ENCODE data around the gene U2AF1L4.
"Not testable (repeated sequence)": the region's sequence is repeated elsewhere in the genome, so short reads cannot be mapped to it uniquely, and the experiment has no call there.

Gene U2AF1L4

GRCh38 chr19:35727053-35727955 is 17.9 kb downstream of the U2AF1L4 start:
- DNase-seq, result no peak
- TF ChIP-seq GATA1 (IDR thresholded peaks at IDR 0.05; ENCODE audit: low read depth, low read length), result no peak
- TF ChIP-seq POLR2A (IDR thresholded peaks at IDR 0.05; ENCODE audit: low read length), result no peak

- DNase-seq, result no peak
- TF ChIP-seq POLR2A (IDR thresholded peaks at IDR 0.05; ENCODE audit: low read length) (no peak), GATA1 (IDR thresholded peaks at IDR 0.05; ENCODE audit: low read depth, low read length) (no peak)
These were observed 19.9 kb downstream of the U2AF1L4 start for GRCh38 chr19:35725216-35725861.

GRCh38 chr19:35724560-35724959 is 20.7 kb downstream of the U2AF1L4 start:
- DNase-seq, result no peak
- TF ChIP-seq POLR2A (IDR thresholded peaks at IDR 0.05; ENCODE audit: low read length) (no peak), GATA1 (IDR thresholded peaks at IDR 0.05; ENCODE audit: low read depth, low read length) (no peak)

GRCh38 chr19:35724132-35724531 is 21.1 kb downstream of the U2AF1L4 start:
- DNase-seq, result not testable (repeated sequence)

- TF ChIP-seq GATA1 (IDR thresholded peaks at IDR 0.05; ENCODE audit: low read depth, low read length), result no peak
- no peak for TF ChIP-seq POLR2A (IDR thresholded peaks at IDR 0.05; ENCODE audit: low read length)
- DNase-seq, result no peak
These were observed 21.5 kb downstream of the U2AF1L4 start for GRCh38 chr19:35723671-35724070.

- DNase-seq, result no peak
- TF ChIP-seq GATA1 (IDR thresholded peaks at IDR 0.05; ENCODE audit: low read depth, low read length), result no peak
- TF ChIP-seq POLR2A (IDR thresholded peaks at IDR 0.05; ENCODE audit: low read length), result no peak
These were observed 22.3 kb downstream of the U2AF1L4 start for GRCh38 chr19:35722897-35723296.

- no peak for TF ChIP-seq GATA1 (IDR thresholded peaks at IDR 0.05; ENCODE audit: low read depth, low read length)
- no peak for TF ChIP-seq POLR2A (IDR thresholded peaks at IDR 0.05; ENCODE audit: low read length)
- DNase-seq, result no peak
These were observed 22.8 kb downstream of the U2AF1L4 start for GRCh38 chr19:35722461-35722860.

GRCh38 chr19:35721374-35721773 is 23.8 kb downstream of the U2AF1L4 start:
- DNase-seq, result no peak
- no peak for TF ChIP-seq GATA1 (IDR thresholded peaks at IDR 0.05; ENCODE audit: low read depth, low read length)
- no peak for TF ChIP-seq POLR2A (IDR thresholded peaks at IDR 0.05; ENCODE audit: low read length)

GRCh38 chr19:35720648-35721047 is 24.6 kb downstream of the U2AF1L4 start:
- TF ChIP-seq POLR2A (IDR thresholded peaks at IDR 0.05; ENCODE audit: low read length) (no peak), GATA1 (IDR thresholded peaks at IDR 0.05; ENCODE audit: low read depth, low read length) (no peak)
- no peak for DNase-seq

GRCh38 chr19:35720163-35720524 is 25.1 kb downstream of the U2AF1L4 start:
- TF ChIP-seq GATA1 (IDR thresholded peaks at IDR 0.05; ENCODE audit: low read depth, low read length) (no peak), POLR2A (IDR thresholded peaks at IDR 0.05; ENCODE audit: low read length) (no peak)
- DNase-seq, result no peak

GRCh38 chr19:35719402-35720162 is 25.6 kb downstream of the U2AF1L4 start:
- no peak for DNase-seq
- no peak for TF ChIP-seq POLR2A (IDR thresholded peaks at IDR 0.05; ENCODE audit: low read length)
- TF ChIP-seq GATA1 (IDR thresholded peaks at IDR 0.05; ENCODE audit: low read depth, low read length), result no peak

- DNase-seq, result peak; percentile 60 to 67
- TF ChIP-seq POLR2A (IDR thresholded peaks at IDR 0.05; ENCODE audit: low read length) (no peak), GATA1 (IDR thresholded peaks at IDR 0.05; ENCODE audit: low read depth, low read length) (no peak)
These were observed 26.7 kb downstream of the U2AF1L4 start for GRCh38 chr19:35718345-35719041.

- DNase-seq, result peak; percentile 94 to 97
- TF ChIP-seq GATA1 (IDR thresholded peaks at IDR 0.05; ENCODE audit: low read depth, low read length) (no peak), POLR2A (IDR thresholded peaks at IDR 0.05; ENCODE audit: low read length) (no peak)
These were observed 27.4 kb downstream of the U2AF1L4 start, which contains the start of gene KMT2B for GRCh38 chr19:35717665-35718344. KMT2B (plus strand) TSS chr19:35718003; CDS start chr19:35718019, 16 bp downstream.
